Measurements from ENCODE around the gene OR52E8.

OR52E8 gene

DNA sequence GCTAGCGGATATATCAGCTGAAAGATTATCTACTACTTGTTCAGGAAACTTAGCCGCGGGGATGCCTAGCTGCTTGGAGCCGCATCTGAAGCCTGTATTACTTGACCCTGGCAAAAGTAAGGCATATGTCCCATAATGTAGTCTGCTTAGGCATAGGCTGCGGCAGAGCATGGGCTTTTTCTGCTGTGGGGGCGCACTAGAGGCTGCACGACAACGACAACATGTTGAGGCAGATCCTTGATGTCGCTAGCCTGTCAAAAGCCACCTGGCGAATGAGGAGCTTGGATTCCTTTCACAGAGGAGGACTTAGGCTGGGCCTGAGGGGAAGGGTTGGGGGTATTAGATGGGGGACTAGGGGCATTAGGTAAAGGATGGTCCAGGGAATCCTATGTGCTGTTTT lies 49.9 kb downstream of the OR52E8 start:
- DNase-seq: no peak
